Astrocyte of the spinal cord (primary cell): ENCODE results near the gene ARNT2.

Experiments used
- DNase-seq: peaks from one replicate; pipeline ENCODE4 v3.0.0; 2011; ENCODE audit warnings: low read depth, low spot score
- H3K4me3 ChIP-seq: 2 replicates; pipeline ENCODE4 v1.5.1; 2011; ENCODE audit warnings: low read depth, mild to moderate bottlenecking, low read length, moderate library complexity
- in situ Hi-C: cut with HindIII; loops from 2 replicates; pipeline ENCODE4 v1.10.0; 2017; ENCODE audit warnings: low sequenced_read_pairs
- TF ChIP-seq, protein P1 (sequence below): IDR thresholded peaks from 2 replicates; pipeline ENCODE4 v1.5.1; 2012; ENCODE audit warnings: low read depth, mild to moderate bottlenecking, low read length, inconsistent platforms

The ARNT2 gene

DNA sequence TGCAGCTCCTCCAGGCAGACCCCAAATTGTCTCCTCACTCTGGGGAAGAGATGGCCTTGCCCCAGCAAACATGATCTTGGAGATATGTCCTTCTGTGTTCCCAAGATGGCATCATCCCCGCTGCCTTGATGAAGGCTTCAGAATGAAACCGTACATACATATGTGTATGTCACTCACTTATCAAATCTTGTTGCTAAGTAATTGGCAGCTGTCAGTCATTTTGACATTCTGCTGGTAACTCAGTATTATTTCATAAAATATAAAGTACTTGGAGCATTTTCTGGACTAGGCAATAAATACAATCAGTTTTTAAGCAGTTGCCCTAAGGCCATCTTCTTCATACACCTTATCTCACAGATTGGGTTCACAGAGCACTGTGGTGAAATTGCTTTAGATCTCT is 62.4 kb downstream of the ARNT2 start:
- TF ChIP-seq, protein P1, sequence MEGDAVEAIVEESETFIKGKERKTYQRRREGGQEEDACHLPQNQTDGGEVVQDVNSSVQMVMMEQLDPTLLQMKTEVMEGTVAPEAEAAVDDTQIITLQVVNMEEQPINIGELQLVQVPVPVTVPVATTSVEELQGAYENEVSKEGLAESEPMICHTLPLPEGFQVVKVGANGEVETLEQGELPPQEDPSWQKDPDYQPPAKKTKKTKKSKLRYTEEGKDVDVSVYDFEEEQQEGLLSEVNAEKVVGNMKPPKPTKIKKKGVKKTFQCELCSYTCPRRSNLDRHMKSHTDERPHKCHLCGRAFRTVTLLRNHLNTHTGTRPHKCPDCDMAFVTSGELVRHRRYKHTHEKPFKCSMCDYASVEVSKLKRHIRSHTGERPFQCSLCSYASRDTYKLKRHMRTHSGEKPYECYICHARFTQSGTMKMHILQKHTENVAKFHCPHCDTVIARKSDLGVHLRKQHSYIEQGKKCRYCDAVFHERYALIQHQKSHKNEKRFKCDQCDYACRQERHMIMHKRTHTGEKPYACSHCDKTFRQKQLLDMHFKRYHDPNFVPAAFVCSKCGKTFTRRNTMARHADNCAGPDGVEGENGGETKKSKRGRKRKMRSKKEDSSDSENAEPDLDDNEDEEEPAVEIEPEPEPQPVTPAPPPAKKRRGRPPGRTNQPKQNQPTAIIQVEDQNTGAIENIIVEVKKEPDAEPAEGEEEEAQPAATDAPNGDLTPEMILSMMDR = no peak
- DNase-seq = no peak
- in situ Hi-C loops = no loop called here
- H3K4me3 ChIP-seq = no peak overlapping the region

GRCh38 chr15:80467311-80467714 is 63.1 kb downstream of the ARNT2 start:
- TF ChIP-seq, protein P1 = no peak
- DNase-seq = no peak
- in situ Hi-C loops = no loop called here
- H3K4me3 ChIP-seq = no peak overlapping the region

DNA sequence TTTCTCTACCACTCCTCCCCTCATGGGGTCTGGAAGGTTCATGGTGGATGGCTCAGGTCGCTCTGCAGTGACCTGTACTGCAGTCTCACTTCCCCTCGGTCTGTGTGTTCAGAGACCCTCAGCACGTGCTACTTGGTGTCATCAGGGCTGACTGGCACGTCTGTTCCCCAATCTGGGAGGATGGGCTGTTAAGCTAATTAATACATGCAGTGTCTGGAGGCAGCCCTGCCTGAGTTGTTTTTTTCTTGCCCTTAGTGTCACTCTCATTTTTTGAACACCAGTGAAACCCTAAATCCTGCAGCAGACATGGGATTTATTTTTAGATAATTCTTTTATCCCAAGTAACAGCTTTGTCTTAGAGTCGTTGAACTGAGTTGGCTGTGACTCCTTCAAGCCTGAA is 64.6 kb downstream of the ARNT2 start:
- DNase-seq = no peak
- H3K4me3 ChIP-seq = no peak overlapping the region
- TF ChIP-seq, protein P1 = no peak
- in situ Hi-C loops = no loop called here

- no peak overlapping the region for H3K4me3 ChIP-seq
- TF ChIP-seq, protein P1 = no peak
- in situ Hi-C loops = no loop called here
- no peak for DNase-seq
Measured at GRCh38 chr15:80471881-80472280, 67.7 kb downstream of the ARNT2 start.

DNA sequence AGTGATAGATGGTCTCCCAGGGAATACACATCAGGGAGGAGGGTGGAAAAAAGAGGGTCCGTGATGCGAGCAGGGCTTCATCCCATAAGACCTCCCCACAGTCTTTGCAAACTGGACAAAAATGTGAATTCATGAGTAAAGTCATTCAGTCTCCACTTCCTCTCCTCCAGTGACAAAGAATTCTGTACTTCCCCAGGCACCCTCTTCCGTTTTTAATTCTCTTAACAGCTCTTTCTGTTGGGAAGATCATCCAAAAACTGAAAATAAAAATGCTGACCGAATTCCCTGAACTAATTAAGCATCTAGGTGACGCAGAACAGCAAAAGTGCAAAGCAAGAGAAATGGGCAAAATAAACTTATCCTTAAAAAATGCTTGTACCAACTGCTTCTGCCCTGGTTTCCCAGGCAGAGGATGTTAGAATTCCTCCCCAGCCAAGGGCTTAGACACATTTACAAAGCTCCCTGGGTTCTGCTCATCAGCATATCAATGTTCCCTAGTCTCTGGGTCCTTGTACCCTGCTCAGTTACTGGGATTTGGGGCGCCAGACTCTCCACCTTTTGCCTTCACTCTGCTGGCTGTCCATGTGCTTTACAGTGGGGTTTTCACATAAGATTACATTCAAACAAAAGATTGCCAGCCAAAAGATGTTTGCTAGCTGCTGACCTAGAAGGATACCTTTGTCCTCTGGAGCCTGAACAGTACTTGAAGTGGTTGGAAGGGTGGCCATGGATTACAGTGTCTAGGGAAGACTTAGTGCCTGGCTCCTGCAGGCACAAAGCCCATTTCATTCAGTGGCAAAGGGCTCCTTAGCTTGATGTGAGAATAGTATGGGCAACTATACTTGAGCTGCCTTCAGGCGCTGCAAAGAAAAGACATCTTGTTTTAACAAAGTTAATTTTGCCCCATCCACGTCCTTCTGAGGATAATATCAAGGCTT is 69.4 kb downstream of the ARNT2 start:
- DNase-seq = no peak
- TF ChIP-seq, protein P1 = no peak
- H3K4me3 ChIP-seq = no peak overlapping the region
- in situ Hi-C loops = no loop called here

GRCh38 chr15:80474224-80475215 is 70.3 kb downstream of the ARNT2 start:
- no peak overlapping the region for H3K4me3 ChIP-seq
- in situ Hi-C loops = no loop called here
- TF ChIP-seq, protein P1 = no peak
- DNase-seq = no peak
